GM18907 (cell line): ENCODE data around the gene C10orf62.
"Not testable (repeated sequence)": the region's sequence is repeated elsewhere in the genome, so short reads cannot be mapped to it uniquely, and the experiment has no call there.

Experiments used
- ATAC-seq: cut with Tn5 transposase; IDR thresholded peaks from one replicate; pipeline ENCODE4 v1.9.1; 2021; ENCODE audit warnings: mild to moderate bottlenecking, moderate library complexity; ENCODE audit not compliant: unreplicated experiment

The C10orf62 gene

GRCh38 chr10:97564776-97565175 lies 24.7 kb upstream of the C10orf62 start:
- no peak for ATAC-seq

GRCh38 chr10:97566336-97566996 lies 23.1 kb upstream of the C10orf62 start:
- no peak for ATAC-seq

GRCh38 chr10:97567891-97568290 lies 21.6 kb upstream of the C10orf62 start:
- ATAC-seq, result no peak

GRCh38 chr10:97570146-97570788 lies 19.3 kb upstream of the C10orf62 start:
- no peak for ATAC-seq

GRCh38 chr10:97570789-97571471 lies 18.6 kb upstream of the C10orf62 start:
- ATAC-seq, result no peak

GRCh38 chr10:97571622-97572021 lies 17.9 kb upstream of the C10orf62 start:
- ATAC-seq, result no peak

- ATAC-seq, result peak; percentile 50
Observed at GRCh38 chr10:97572214-97572989, 17.1 kb upstream of the C10orf62 start, which contains the start of gene ANKRD2. Gene ANKRD2, plus strand, starts transcription at chr10:97572779. Its CDS starts 10 bp downstream, at chr10:97572789.

GRCh38 chr10:97573021-97573420 lies 16.5 kb upstream of the C10orf62 start:
- no peak for ATAC-seq

GRCh38 chr10:97573672-97574071 lies 15.8 kb upstream of the C10orf62 start:
- no peak for ATAC-seq

GRCh38 chr10:97574374-97575126 lies 15.0 kb upstream of the C10orf62 start:
- no peak for ATAC-seq

GRCh38 chr10:97575127-97575668 lies 14.3 kb upstream of the C10orf62 start:
- ATAC-seq, result no peak

- not testable (repeated sequence) for ATAC-seq
Observed at GRCh38 chr10:97576487-97576886, 13.0 kb upstream of the C10orf62 start.

- ATAC-seq, result no peak
Observed at GRCh38 chr10:97577701-97578100, 11.8 kb upstream of the C10orf62 start.

- ATAC-seq, result no peak
Observed at GRCh38 chr10:97578171-97578844, 11.2 kb upstream of the C10orf62 start.

GRCh38 chr10:97580421-97581367 lies 8.8 kb upstream of the C10orf62 start:
- no peak for ATAC-seq

- no peak for ATAC-seq
Observed at GRCh38 chr10:97582169-97582568, 7.4 kb upstream of the C10orf62 start.

GRCh38 chr10:97583476-97583875 lies 6.0 kb upstream of the C10orf62 start:
- ATAC-seq, result no peak

GRCh38 chr10:97584060-97584797 lies 5.3 kb upstream of the C10orf62 start, which contains the start of gene HOGA1:
Gene HOGA1, plus strand, starts transcription at chr10:97584389. Its CDS starts 315 bp downstream, at chr10:97584704.
- ATAC-seq, result peak; percentile 78
